NCI-H1048 (cell line): ENCODE data around the gene SLN.

Experiments
- DNase-seq: peaks from one replicate; lab custom pipeline; 2025; lab: John Stamatoyannopoulos, UW

Gene SLN

GRCh38 chr11:107719557-107720302 is 7.9 kb upstream of the SLN start:
- DNase-seq: no peak

DNA sequence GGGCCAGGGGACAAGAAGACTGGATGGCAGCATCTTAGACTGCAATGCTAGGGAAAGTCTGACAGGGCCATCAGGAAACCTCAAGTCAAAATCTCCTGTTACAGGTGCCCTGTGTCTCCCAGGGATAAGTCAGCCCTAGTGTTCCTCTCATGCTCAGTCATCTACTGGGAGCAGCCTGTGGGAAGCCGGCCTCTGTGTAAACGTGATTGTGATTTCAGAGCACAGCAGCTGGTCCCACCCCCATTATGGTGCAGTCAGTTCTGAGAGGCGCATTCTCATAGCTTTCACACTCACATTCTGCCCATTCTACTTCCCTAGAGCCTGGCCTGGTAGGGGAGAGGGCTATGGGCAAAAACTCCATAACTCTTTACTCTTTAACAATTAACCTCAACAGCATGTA is 7.2 kb upstream of the SLN start:
- DNase-seq: no peak

GRCh38 chr11:107716884-107717532 is 5.2 kb upstream of the SLN start:
- no peak for DNase-seq

- no peak for DNase-seq
Measured at GRCh38 chr11:107713009-107713408, 1.2 kb upstream of the SLN start.

GRCh38 chr11:107710301-107710700 is 1.6 kb downstream of the SLN start:
- no peak for DNase-seq

- no peak for DNase-seq
Measured at GRCh38 chr11:107708792-107709191, 3.1 kb downstream of the SLN start.

DNA sequence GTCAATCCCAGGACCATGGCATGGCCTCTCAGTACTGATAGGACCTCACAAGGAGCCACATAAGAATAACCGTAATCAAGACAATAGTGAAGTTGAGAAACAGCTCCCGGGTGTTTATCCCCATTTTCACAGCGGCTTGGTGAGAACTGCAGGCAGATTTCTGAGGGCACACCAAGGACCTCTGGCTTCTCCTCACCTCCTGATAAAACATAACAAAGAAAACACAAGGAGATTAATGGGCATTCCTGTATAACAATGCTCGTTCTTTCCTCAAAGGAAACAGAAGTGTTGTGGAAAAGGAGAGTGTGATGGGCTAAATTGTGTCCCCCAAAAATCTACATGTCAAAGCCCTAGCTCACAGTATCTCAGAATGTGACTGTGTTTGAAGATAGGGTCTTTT is 4.0 kb downstream of the SLN start:
- no peak for DNase-seq

DNA sequence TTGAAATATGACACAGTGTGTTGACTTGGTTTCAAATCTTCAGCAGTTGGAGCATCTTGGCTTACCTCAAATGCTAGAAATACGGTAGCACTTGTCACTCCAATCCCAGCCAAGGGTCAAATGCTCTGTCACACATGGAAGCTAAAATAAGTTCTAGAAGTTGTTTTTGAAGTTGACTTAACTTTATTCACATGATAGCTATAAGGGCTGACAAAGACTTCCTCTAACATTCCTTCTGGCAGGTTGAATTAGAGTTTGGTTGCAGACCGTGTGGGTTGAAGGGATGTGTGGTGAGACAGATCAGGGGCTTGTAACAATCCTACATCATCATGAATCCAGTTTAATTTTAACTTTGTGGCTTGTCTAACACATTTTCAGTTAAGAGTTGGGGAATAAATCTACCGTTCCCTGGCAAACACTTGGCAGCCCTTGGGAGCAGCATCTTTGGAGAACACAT is 4.6 kb downstream of the SLN start:
- DNase-seq: no peak

DNA sequence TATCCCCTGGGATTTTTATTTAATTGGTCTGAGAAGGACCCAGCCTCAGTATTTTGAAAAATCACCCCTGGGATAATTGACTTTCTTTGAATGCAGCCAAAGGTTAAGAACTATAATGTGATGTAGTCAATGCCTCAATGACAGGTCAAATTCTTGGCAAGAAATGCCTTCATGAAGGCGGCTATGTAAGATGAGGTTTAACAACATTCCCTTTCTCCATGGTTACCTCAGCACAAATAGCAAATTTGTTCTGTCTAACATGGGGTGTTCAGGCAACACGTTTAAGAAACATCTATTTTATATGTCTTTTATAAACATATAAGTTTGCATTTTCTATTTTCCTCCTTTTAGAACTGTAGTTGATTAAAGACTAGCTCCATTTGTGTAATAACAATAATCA is 5.3 kb downstream of the SLN start:
- DNase-seq: no peak

GRCh38 chr11:107705027-107705426 is 6.8 kb downstream of the SLN start:
- no peak for DNase-seq

GRCh38 chr11:107704451-107704850 is 7.4 kb downstream of the SLN start:
- no peak for DNase-seq

DNA sequence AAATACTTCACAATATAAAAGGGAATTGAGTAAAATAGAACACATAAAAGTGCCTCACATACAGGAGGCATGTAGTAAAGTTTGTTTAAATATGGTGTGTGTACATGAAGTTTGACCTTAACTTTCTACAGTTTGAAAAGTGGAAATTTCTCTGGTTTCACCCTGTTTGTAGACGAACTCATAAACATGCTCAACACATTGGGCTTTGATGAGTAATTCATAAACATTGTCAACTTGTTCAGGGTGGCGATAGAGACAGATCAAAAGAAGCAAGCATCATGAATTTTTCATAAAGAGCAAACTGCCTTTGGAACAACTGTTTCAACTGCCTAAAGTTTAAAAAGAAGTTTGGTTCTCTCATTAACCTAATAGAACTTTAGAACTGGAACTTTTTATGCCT is 9.1 kb downstream of the SLN start:
- no peak for DNase-seq

DNA sequence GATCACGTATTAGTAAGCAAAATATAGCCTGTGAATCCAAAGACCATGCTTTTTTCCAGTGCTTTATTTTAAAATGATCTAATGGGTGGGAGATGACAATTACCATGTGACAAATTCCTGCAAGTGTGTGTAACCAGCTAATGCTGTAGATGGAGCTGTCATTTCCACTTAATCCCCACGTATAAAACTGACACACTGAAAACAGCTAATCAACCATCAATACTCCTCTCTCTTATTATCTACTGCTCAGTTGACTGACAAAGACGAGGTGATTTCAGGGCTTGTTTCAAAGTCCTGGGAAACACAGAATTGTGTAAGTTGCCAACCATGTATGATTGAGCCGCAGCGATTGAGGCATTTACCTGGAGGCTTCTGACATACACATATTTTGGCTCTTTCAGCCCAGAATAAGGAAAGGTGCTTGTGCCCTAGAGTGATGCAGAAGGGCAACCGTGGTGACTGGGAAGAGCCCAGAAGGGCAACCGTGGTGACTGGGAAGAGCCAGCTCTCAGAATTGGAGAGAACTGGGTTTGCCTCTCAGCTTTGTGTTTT is 9.7 kb downstream of the SLN start:
- DNase-seq: no peak

DNA sequence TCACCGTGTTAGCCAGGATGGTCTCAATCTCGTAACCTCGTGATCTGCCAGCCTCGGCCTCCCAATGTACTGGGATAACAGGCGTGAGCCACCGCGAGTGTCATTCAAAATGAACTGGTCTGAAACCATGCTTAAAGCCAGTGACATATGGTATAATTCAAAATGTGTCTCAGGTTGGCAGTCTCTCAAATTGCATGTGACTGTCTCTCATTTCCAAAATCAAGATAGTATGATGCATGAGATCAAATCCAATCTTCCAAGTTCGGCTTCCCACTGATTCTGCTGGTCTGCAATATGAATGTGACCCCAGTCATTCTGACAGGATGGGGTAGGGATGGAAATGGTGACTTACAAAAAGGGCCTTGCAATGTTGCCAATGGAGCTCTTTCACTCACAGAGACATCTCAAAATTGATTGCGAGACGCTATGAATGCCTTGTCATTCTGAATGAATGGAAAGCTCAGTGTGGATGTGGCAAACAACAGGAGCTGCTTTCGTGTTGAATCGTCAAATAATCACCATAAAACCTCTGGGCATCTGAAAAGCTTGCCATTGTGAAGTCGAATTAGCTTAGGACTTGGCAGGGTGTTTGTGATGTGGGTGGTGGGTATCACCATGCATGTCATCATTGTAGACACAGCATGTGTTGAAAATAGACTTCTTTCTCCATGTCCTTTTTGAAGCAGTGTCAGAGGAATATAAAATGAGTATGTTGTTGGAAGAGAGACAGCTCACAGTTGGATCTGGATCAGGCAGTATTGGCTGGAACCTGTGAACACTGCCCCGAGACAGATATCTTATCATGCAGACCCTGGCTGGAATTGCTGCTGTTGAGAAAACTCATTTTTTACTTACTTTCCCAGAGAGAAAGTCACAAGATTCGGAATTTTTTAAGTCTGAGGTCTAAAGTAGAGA is 12.2 kb downstream of the SLN start:
- DNase-seq: no peak

- no peak for DNase-seq
Measured at GRCh38 chr11:107697291-107697690, 14.6 kb downstream of the SLN start.

DNA sequence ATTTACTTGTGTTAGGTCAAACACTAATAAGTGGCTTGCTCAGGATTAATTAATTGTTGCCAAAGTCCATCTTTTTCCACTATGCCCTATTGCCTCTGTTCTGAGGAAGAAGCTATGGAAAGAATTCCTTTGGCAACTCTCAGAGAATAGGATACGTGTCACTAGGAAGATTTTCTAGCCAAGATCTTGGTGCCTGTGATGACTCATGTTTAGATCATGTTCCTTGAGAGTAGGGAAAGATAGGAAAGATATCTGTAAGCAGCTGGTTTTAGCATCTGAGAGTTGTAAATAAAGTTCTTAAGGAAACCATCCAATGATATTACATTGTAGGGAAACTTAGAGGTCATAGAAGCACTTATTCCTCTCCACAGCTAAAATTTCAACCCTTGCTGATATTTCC is 15.7 kb downstream of the SLN start:
- DNase-seq: no peak

DNA sequence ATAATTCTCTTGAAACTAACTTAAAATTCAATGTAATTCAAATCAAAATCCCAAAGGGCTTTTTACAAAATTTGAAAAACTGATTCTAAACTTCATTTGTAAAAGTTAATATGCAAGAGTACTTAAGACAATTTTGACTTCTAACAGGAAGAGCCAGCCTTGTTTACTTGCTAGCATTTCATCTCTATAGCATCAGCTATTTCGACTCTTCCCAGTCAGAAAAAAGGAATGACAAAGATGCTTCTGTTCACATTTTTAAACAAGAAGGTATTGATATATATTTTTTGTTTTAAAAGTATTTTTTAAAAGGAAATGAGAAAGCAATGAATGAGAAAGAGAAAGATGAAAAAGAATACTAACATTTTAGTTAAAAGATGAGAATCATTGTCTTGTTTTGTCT is 16.4 kb downstream of the SLN start:
- no peak for DNase-seq

- DNase-seq: no peak
Measured at GRCh38 chr11:107691000-107691750, 20.7 kb downstream of the SLN start.

DNA sequence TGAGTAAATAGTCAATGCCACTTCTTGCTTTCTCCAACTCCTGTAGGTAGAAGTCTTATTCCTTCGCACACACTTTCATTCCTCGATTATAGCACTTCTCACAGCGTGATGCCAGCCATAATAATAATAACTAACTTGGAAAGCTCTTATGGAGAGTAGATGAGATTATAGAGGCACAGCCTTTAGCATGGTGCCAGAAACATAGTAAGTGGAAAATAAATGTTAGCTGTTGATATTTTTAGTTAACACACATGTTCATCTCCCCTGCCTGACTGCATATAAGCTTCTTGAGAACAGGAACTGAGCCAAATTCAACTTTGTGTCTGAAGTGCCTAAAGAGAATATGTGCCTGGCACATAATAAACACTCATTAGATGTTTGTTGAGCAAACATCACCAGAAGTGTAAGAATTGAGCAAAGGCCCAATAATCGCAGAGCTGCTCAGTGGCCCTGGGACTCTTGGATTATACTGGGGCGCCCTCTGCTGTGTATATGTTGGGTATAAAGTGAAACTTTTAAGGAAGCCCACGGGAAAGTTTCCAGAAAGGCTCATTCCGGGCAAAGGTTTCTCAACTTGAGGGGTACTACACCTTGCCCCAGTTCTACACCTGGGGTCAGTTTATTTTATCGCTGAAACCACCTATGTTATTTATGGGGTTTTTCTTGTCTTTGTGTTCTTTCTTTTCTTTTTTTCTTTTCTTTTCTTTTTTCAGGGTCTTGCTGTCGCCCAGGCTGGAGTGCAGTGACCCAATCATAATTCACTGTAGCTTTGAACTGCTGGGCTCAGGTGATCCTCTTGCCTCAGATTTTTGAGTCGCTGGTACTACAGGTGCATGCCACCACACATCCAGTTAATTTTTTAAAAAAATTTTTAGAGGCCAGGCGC is 22.3 kb downstream of the SLN start:
- peak; percentile 70 for DNase-seq

GRCh38 chr11:107688322-107688918 is 23.4 kb downstream of the SLN start:
- DNase-seq: no peak
